SK-N-SH (cell line): Measurements from ENCODE around the gene FGF19. TPM values are rescaled to one million over a fixed set of nuclear protein-coding genes. Genes with fewer than 3 reads are reported as not detected.

ENCODE experiments used
- CTCF ChIA-PET: fragments of 300-600, 350-600 bp; formaldehyde crosslinking; extraction: SDS; loops from one replicate; lab custom pipeline; 2021; lab: Yijun Ruan, JAX
- POLR2A ChIA-PET: fragments of 350-600 bp; sonication (Branson Sonifier 250); formaldehyde crosslinking; extraction: SDS; loops from one replicate; lab custom pipeline; 2020; ENCODE audit warnings: antibody characterized with exemption, inconsistent platforms; lab: Yijun Ruan, JAX
- DNase-seq: peaks from one replicate; pipeline ENCODE4 v3.0.0; 2012
- H2AFZ ChIP-seq: fragments of 200-600 bp; sonication (generic); 2 replicates; pipeline ENCODE4 v1.8.1; 2016; ENCODE audit warnings: antibody characterized with exemption, mild to moderate bottlenecking, low read depth
- H3F3A ChIP-seq: fragments of 200-600 bp; sonication (generic); replicated peaks from 2 replicates; pipeline ENCODE3; 2016; ENCODE audit warnings: antibody characterized with exemption, mild to moderate bottlenecking; ENCODE audit not compliant: insufficient read depth
- H3K27ac ChIP-seq, 2 experiments: fragments of 200-500 bp in 1 of 2; fragments of 200-600 bp in 1 of 2; sonication (Bioruptor generic) in 1 of 2; sonication (generic), shearing (Covaris generic) in 1 of 2; 2 replicates each; pipeline versions ENCODE4 v1.5.1 to v1.6.1; 2014 to 2016; ENCODE audit warnings: low read depth in 2 of 2, inconsistent platforms in 1 of 2, low read length in 1 of 2, mild to moderate bottlenecking in 1 of 2, mixed read lengths in 1 of 2
- H3K27me3 ChIP-seq: fragments of 200-600 bp; sonication (generic), shearing (Covaris generic); 2 replicates; pipeline ENCODE4 v1.6.1; 2016; ENCODE audit warnings: mixed run types; ENCODE audit not compliant: insufficient read depth
- H3K36me3 ChIP-seq, 2 experiments: fragments of 200-500 bp in 1 of 2; fragments of 200-600 bp in 1 of 2; sonication (Bioruptor generic) in 1 of 2; sonication (generic) in 1 of 2; replicated peaks in 1 of 2; 2 replicates each; pipeline versions ENCODE3 to v1.5.1; 2014 to 2016; ENCODE audit warnings: low read length in 1 of 2, mild to moderate bottlenecking in 1 of 2; ENCODE audit not compliant: insufficient read depth in 2 of 2, control insufficient read depth in 1 of 2
- H3K4me1 ChIP-seq, 2 experiments: fragments of 200-500 bp in 1 of 2; fragments of 200-600 bp in 1 of 2; sonication (Bioruptor generic) in 1 of 2; sonication (generic), shearing (Covaris generic) in 1 of 2; 2 replicates each; pipeline versions ENCODE4 v1.5.1 to v1.6.1; 2014 to 2016; ENCODE audit warnings: low read depth in 1 of 2, low read length in 1 of 2, mixed run types in 1 of 2; ENCODE audit not compliant: insufficient read depth in 2 of 2, control insufficient read depth in 1 of 2
- H3K4me2 ChIP-seq: fragments of 200-600 bp; sonication (generic), shearing (Covaris generic); 2 replicates; pipeline ENCODE4 v1.6.1; 2017; ENCODE audit warnings: mixed run types
- H3K4me3 ChIP-seq, 2 experiments: fragments of 200-500 bp in 1 of 2; fragments of 200-600 bp in 1 of 2; sonication (Bioruptor generic) in 1 of 2; sonication (generic), shearing (Covaris generic) in 1 of 2; 2 replicates each; pipeline versions ENCODE4 v1.5.1 to v1.8.1; 2014 to 2016; ENCODE audit warnings: low read depth in 2 of 2, inconsistent platforms in 1 of 2, low read length in 1 of 2, mild to moderate bottlenecking in 1 of 2, mixed read lengths in 1 of 2, moderate library complexity in 1 of 2
- H3K79me2 ChIP-seq: fragments of 200-600 bp; sonication (generic); 2 replicates; pipeline ENCODE4 v1.8.1; 2017; ENCODE audit warnings: mild to moderate bottlenecking; ENCODE audit not compliant: insufficient read depth
- H3K9ac ChIP-seq: fragments of 200-600 bp; sonication (generic); 2 replicates; pipeline ENCODE4 v1.6.1; 2017; ENCODE audit warnings: mixed run types
- H3K9me2 ChIP-seq: fragments of 200-600 bp; sonication (generic); 2 replicates; pipeline ENCODE4 v1.6.1; 2017; ENCODE audit warnings: mixed run types
- H3K9me3 ChIP-seq: fragments of 200-600 bp; sonication (generic); 2 replicates; pipeline ENCODE4 v1.6.1; 2017; ENCODE audit warnings: mixed run types, mild to moderate bottlenecking, moderate library complexity
- H4K20me1 ChIP-seq: fragments of 200-600 bp; sonication (generic); 2 replicates; pipeline ENCODE4 v1.6.1; 2017; ENCODE audit warnings: mild to moderate bottlenecking, mixed run types; ENCODE audit not compliant: insufficient read depth
- CHD2 ChIP-seq: fragments of 150-350 bp; IDR thresholded peaks from 2 replicates; pipeline ENCODE4 v1.6.1; 2018; ENCODE audit warnings: low read length; ENCODE audit not compliant: partially characterized antibody
- ELF1 ChIP-seq: IDR thresholded peaks from 2 replicates; pipeline ENCODE4 v1.4.0; 2012
- EP300 ChIP-seq, 2 experiments: IDR thresholded peaks; 2 replicates each; pipeline versions ENCODE4 v1.4.0 to v1.6.1; 2012; ENCODE audit warnings: borderline replicate concordance in 1 of 2, low read depth in 1 of 2, low read length in 1 of 2
- FOSL2 ChIP-seq: IDR thresholded peaks from 2 replicates; pipeline ENCODE4 v1.4.0; 2012; ENCODE audit warnings: low read depth, mild to moderate bottlenecking, moderate library complexity, borderline replicate concordance
- MEF2A ChIP-seq: IDR thresholded peaks from 2 replicates; pipeline ENCODE4 v1.4.0; 2012; ENCODE audit warnings: low read depth, borderline replicate concordance
- MXI1 ChIP-seq: IDR thresholded peaks from 2 replicates; pipeline ENCODE4 v1.6.1; 2012; ENCODE audit warnings: mild to moderate bottlenecking, low read depth, low read length, improper control_type of control experiment
- NFIC ChIP-seq: IDR thresholded peaks from 2 replicates; pipeline ENCODE4 v1.4.0; 2012; ENCODE audit warnings: borderline replicate concordance
- PBX3 ChIP-seq: IDR thresholded peaks from 2 replicates; pipeline ENCODE4; 2012
- POLR2AphosphoS5 ChIP-seq: IDR thresholded peaks from 2 replicates; pipeline ENCODE4 v1.6.1; 2012; ENCODE audit warnings: low read depth, low read length
- RAD21 ChIP-seq: IDR thresholded peaks from 2 replicates; pipeline ENCODE4 v1.6.1; 2012; ENCODE audit warnings: mild to moderate bottlenecking, low read length
- RCOR1 ChIP-seq: fragments of 150-350 bp; IDR thresholded peaks from 2 replicates; pipeline ENCODE4 v1.6.1; 2017; ENCODE audit warnings: antibody characterized with exemption, low read length
- REST ChIP-seq: IDR thresholded peaks from 2 replicates; pipeline ENCODE4 v1.6.1; 2012; ENCODE audit warnings: mild to moderate bottlenecking, low read depth, low read length, moderate library complexity
- RXRA ChIP-seq: IDR thresholded peaks from 2 replicates; pipeline ENCODE4 v1.4.0; 2012; ENCODE audit warnings: low read depth, mild to moderate bottlenecking, borderline replicate concordance
- TEAD4 ChIP-seq: IDR thresholded peaks from 2 replicates; pipeline ENCODE4 v1.4.0; 2012; ENCODE audit warnings: mild to moderate bottlenecking, borderline replicate concordance; ENCODE audit not compliant: insufficient read depth
- YY1 ChIP-seq: IDR thresholded peaks from 2 replicates; pipeline ENCODE4 v1.4.0; 2012; ENCODE audit warnings: low read depth, mild to moderate bottlenecking
- ZBTB33 ChIP-seq: IDR thresholded peaks from 2 replicates; pipeline ENCODE4 v1.4.0; 2012; ENCODE audit warnings: low read depth, borderline replicate concordance
- WGBS: methylation state at CpG from one replicate; pipeline ENCODE4 v1.1.6; 2017; ENCODE audit warnings: low lambda C conversion rate; 5-methylcytosine and 5-hydroxymethylcytosine counted together
- polyA plus RNA-seq, 3 experiments: library from polyadenylated mRNA; depleted of rRNA; stranded (reverse); fragments of >200 nt; gene quantifications; 2 replicates each; pipeline ENCODE4 v1.2.3, GENCODE V29; 2012

Gene FGF19
- polyA plus RNA-seq, 1 of the 3 experiments (the other 2 are of a cell fraction), result not detected

GRCh38 chr11:69721106-69721505 lies 17.3 kb upstream of the FGF19 start:
- no peak overlapping the region for H3K9ac ChIP-seq
- no peaks in the 10 kb centered on the region for H4K20me1 ChIP-seq
- ChIA-PET POLR2A (no interaction called here), CTCF (interaction anchor here (0.7 to 1.8 kb wide), 5 partner anchors 16 to 197 kb away, joined by 3 to 6 read pairs (median 5); partner anchors contain the start of gene FGF19)
- no peaks in the 10 kb centered on the region for H3K79me2 ChIP-seq
- no peaks in the 10 kb centered on the region for H3K9me3 ChIP-seq
- H3K27me3 ChIP-seq, result peaks cover 39% of the 10 kb centered on the region; the same call in 1 of the 2 replicates
- H2AFZ ChIP-seq, result no peak overlapping the region
- no peak overlapping the region for H3K4me3 ChIP-seq
- H3K4me1 ChIP-seq, result no peaks in the 10 kb centered on the region; a peak in 1 of 4 replicates
- no peaks in the 10 kb centered on the region for H3F3A ChIP-seq
- no peak for DNase-seq
- 72% methylated on average over 10 of the region's 14 CpGs for WGBS
- no peak overlapping the region for H3K27ac ChIP-seq
- H3K9me2 ChIP-seq, result no peaks in the 10 kb centered on the region
- H3K4me2 ChIP-seq, result no peak overlapping the region
- TF ChIP-seq MEF2A (no peak), PBX3 (no peak), NFIC (no peak), TEAD4 (no peak), POLR2AphosphoS5 (no peak), RCOR1 (no peak), CHD2 (no peak), RAD21 (no peak), ZBTB33 (no peak), EP300 (IDR thresholded peaks at IDR 0.05; ENCODE audit: borderline replicate concordance in 1 of 2, low read depth in 1 of 2, low read length in 1 of 2) (no peak), REST (no peak), ELF1 (no peak), FOSL2 (no peak), MXI1 (no peak), YY1 (no peak), RXRA (no peak)
- H3K36me3 ChIP-seq, result no peaks in the 10 kb centered on the region
